SW480 (cell line): ENCODE data around the gene CCND3.
"Not testable (repeated sequence)": the region's sequence is repeated elsewhere in the genome, so short reads cannot be mapped to it uniquely, and the experiment has no call there.

ENCODE experiments used
- DNase-seq: peaks from one replicate; pipeline ENCODE4 v3.0.0-alpha.2; 2016; ENCODE audit warnings: low spot score

Gene CCND3

GRCh38 chr6:41947581-41948220, 6.1 kb upstream of the CCND3 start:
- no peak for DNase-seq

- DNase-seq = no peak
Observed at GRCh38 chr6:41943456-41943855, 1.8 kb upstream of the CCND3 start.

GRCh38 chr6:41942882-41943281, 1.3 kb upstream of the CCND3 start:
- DNase-seq = not testable (repeated sequence)

- no peak for DNase-seq
Observed at GRCh38 chr6:41942067-41942851, 651 bp upstream of the CCND3 start.

GRCh38 chr6:41940759-41941279, 789 bp downstream of the CCND3 start:
- DNase-seq = peak; percentile 25

- peak; percentile 39 for DNase-seq
Observed at GRCh38 chr6:41939848-41940758, 1.5 kb downstream of the CCND3 start.

- no peak for DNase-seq
Observed at GRCh38 chr6:41939176-41939847, 2.3 kb downstream of the CCND3 start.

- DNase-seq = no peak
Observed at GRCh38 chr6:41938590-41939175, 2.9 kb downstream of the CCND3 start.

GRCh38 chr6:41937861-41938574, 3.6 kb downstream of the CCND3 start:
- DNase-seq = no peak

GRCh38 chr6:41937472-41937860, 4.1 kb downstream of the CCND3 start:
- DNase-seq = no peak

- peak; percentile 59 for DNase-seq
Observed at GRCh38 chr6:41936073-41936837, 5.4 kb downstream of the CCND3 start.

GRCh38 chr6:41935685-41936072, 5.9 kb downstream of the CCND3 start:
- DNase-seq = no peak

GRCh38 chr6:41935193-41935574, 6.4 kb downstream of the CCND3 start:
- no peak for DNase-seq

GRCh38 chr6:41934278-41935192, 7.1 kb downstream of the CCND3 start:
- DNase-seq = no peak

GRCh38 chr6:41932378-41932777, 9.2 kb downstream of the CCND3 start:
- no peak for DNase-seq

GRCh38 chr6:41931792-41932191, 9.8 kb downstream of the CCND3 start:
- no peak for DNase-seq

GRCh38 chr6:41929924-41930323, 11.7 kb downstream of the CCND3 start:
- no peak for DNase-seq

GRCh38 chr6:41927253-41927652, 14.4 kb downstream of the CCND3 start:
- DNase-seq = no peak

GRCh38 chr6:41922154-41922553, 19.5 kb downstream of the CCND3 start:
- DNase-seq = no peak
